LNCaP clone FGC (cell line): ENCODE measurements around the gene ST6GALNAC5.

ENCODE experiments used
- DNase-seq: peaks from one replicate; pipeline ENCODE4 v3.0.0-alpha.2; 2011; ENCODE audit warnings: low read depth
- H3K4me3 ChIP-seq: 2 replicates; pipeline ENCODE4 v1.5.1; 2011; ENCODE audit warnings: mild to moderate bottlenecking, low read depth, low read length, control low read depth
- CTCF ChIP-seq: IDR thresholded peaks from 2 replicates; pipeline ENCODE4 v1.5.1; 2012; ENCODE audit warnings: mild to moderate bottlenecking; ENCODE audit not compliant: control insufficient read depth, insufficient read depth; ENCODE audit errors: extremely low read depth

ST6GALNAC5 gene

DNA sequence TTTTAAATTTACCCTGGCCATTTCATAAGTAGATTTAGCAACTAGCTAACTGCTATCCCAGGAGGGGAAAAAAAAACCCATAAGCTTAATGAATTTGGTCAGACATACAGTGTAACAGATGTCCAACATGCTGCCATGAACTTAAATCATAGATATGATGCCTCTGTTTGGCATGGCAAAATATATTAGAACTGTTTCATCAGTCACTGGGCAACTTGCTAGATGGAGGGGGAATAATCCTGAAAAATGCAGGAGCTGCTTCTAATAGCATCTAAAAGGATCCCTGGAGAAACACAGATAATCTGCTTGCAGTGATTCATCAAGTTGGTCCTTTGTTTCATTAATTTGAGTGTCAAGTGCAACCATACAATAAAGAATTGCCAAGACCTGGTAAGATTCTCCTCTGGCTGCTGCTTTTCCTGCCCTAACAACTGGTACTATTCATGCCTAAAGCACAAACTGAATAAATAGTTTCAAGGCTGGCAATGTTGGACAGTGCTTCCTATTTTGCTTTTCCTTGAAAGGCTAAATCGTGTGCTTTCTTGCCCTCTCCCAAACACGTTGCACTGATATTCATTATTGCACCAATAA lies 1.5 kb upstream of the ST6GALNAC5 start:
- no peak overlapping the region for H3K4me3 ChIP-seq
- TF ChIP-seq CTCF, result no peak
- DNase-seq, result no peak

GRCh38 chr1:76866566-76866965 lies 714 bp upstream of the ST6GALNAC5 start:
- DNase-seq, result no peak
- no peak overlapping the region for H3K4me3 ChIP-seq
- TF ChIP-seq CTCF, result no peak

- no peak for DNase-seq
- peak overlapping the region; percentile 51 for H3K4me3 ChIP-seq
- peak; percentile 81 for TF ChIP-seq CTCF
Observed at GRCh38 chr1:76868154-76868882, 1.0 kb downstream of the ST6GALNAC5 start.

DNA sequence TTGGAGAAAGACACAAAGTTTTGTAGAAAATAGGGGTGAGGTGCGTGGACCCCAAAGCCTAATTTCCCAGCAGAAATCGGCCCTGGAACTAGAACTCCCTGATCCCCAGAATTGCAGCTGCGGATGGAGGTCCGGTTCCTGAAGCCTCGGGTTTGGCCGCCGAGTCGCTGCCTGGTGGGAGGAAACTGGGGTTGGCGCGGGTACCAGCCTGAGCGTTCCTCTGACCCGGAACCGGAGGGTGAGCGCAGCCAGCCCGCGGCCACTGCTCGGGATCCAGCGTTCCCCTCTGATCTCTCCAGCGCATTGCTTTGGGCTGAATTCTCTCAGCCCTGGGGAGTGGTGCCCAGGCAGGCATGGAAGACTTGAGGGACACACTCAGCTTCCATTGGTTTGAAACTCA lies 1.6 kb downstream of the ST6GALNAC5 start:
- no peak overlapping the region for H3K4me3 ChIP-seq

GRCh38 chr1:76870037-76870436 lies 2.8 kb downstream of the ST6GALNAC5 start:
- TF ChIP-seq CTCF, result no peak

More for the DNA sequence above, 1.6 kb downstream of the ST6GALNAC5 start:
- TF ChIP-seq CTCF, result no peak
- no peak for DNase-seq

DNA sequence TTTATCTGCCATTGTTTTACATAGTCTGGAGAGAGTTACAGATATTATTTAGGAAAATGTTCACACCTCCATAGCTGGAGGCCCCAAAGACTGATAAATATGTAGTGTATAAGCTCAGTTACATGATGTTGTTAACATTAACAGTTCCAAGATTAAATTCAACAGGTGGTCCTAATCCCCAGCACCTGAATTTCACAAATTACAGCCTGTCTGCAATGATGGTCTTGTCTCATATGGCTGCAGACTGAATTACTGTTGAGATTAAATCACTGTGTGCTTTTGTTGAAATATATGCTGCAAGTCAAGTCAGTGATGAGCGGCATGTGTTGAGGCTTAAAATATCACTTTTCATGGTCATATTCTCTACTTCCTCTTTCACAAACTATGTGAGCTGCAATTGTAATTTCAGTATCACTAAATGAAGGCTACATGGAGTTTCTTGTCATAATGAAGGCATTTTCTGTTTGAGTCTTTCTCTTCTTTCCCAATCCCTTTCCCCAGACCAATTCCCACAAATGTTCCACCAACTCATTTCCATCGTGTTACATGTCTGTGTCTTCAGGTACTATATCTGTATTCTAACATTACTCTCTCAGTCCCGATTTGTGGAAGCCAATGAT lies 4.2 kb downstream of the ST6GALNAC5 start:
- TF ChIP-seq CTCF, result no peak
- H3K4me3 ChIP-seq, result no peak overlapping the region
- DNase-seq, result no peak

More at GRCh38 chr1:76870037-76870436, 2.8 kb downstream of the ST6GALNAC5 start:
- DNase-seq, result no peak
- no peak overlapping the region for H3K4me3 ChIP-seq
